H1 (cell line): Measurements from ENCODE around the gene VPS26B. TPM values are rescaled to one million over a fixed set of nuclear protein-coding genes. Genes with fewer than 3 reads are reported as not detected.

Experiments
- ASH2L ChIP-seq: fragments of 200-600, 300-600 bp; sonication (generic); IDR thresholded peaks from one replicate; pipeline ENCODE4 v1.7.1; 2017; ENCODE audit warnings: low read length
- EP300 ChIP-seq, 2 experiments: IDR thresholded peaks; 1 replicate in 1 of 2; 2 replicates in 1 of 2; pipeline ENCODE4 v1.6.1; 2011 to 2012; ENCODE audit warnings: low read depth in 2 of 2, low read length in 2 of 2, mild to moderate bottlenecking in 2 of 2, borderline replicate concordance in 1 of 2, inconsistent platforms in 1 of 2, moderate library complexity in 1 of 2
- EZH2 ChIP-seq: fragments of 200-600 bp; sonication (generic); IDR thresholded peaks from 2 replicates; pipeline ENCODE4 v1.7.1; 2012; ENCODE audit warnings: low read depth, mild to moderate bottlenecking, moderate library complexity, low read length, inconsistent platforms; ENCODE audit not compliant: severe bottlenecking
- GTF2F1 ChIP-seq: IDR thresholded peaks from 2 replicates; pipeline ENCODE4 v1.6.1; 2012; ENCODE audit warnings: low read depth, low read length, improper control_type of control experiment, borderline replicate concordance
- HDAC2 ChIP-seq, 2 experiments: fragments of 300-600 bp in 1 of 2; sonication (generic) in 1 of 2; IDR thresholded peaks; 2 replicates each; pipeline ENCODE4 v1.6.1; 2011 to 2012; ENCODE audit warnings: low read depth in 2 of 2, low read length in 2 of 2, mild to moderate bottlenecking in 2 of 2, moderate library complexity in 2 of 2, borderline replicate concordance in 1 of 2, inconsistent platforms in 1 of 2
- HDAC6 ChIP-seq: IDR thresholded peaks from one replicate; pipeline ENCODE4 v1.7.1; 2012; ENCODE audit warnings: low read depth, mild to moderate bottlenecking, inconsistent platforms, low read length, moderate library complexity
- JUN ChIP-seq: IDR thresholded peaks from 2 replicates; pipeline ENCODE4 v1.6.1; 2011; ENCODE audit warnings: low read depth, mild to moderate bottlenecking, improper control_type of control experiment, low read length
- NANOG ChIP-seq: IDR thresholded peaks from 2 replicates; pipeline ENCODE4 v1.6.1; 2011; ENCODE audit warnings: low read length, low read depth, mild to moderate bottlenecking, inconsistent platforms; ENCODE audit not compliant: insufficient read depth, poor library complexity, severe bottlenecking
- PHF8 ChIP-seq: fragments of 200-600 bp; sonication (generic); conservative IDR thresholded peaks from 2 replicates; pipeline ENCODE4 v1.7.1; 2012; ENCODE audit warnings: low read depth, mild to moderate bottlenecking, inconsistent platforms, low read length, moderate library complexity
- RAD21 ChIP-seq, 2 experiments: IDR thresholded peaks in 1 of 2; conservative IDR thresholded peaks in 1 of 2; 2 replicates each; pipeline ENCODE4 v1.6.1; 2011; ENCODE audit warnings: low read depth in 2 of 2, low read length in 2 of 2, improper control_type of control experiment in 1 of 2, inconsistent platforms in 1 of 2, mild to moderate bottlenecking in 1 of 2, moderate library complexity in 1 of 2
- RFX5 ChIP-seq: IDR thresholded peaks from 2 replicates; pipeline ENCODE4 v1.6.1; 2011; ENCODE audit warnings: low read depth, low read length, improper control_type of control experiment, borderline replicate concordance
- RXRA ChIP-seq: IDR thresholded peaks from 2 replicates; pipeline ENCODE4 v1.6.1; 2011; ENCODE audit warnings: low read depth, mild to moderate bottlenecking, low read length, moderate library complexity; ENCODE audit not compliant: insufficient read depth
- SIRT6 ChIP-seq: IDR thresholded peaks from one replicate; pipeline ENCODE4 v1.7.1; 2012; ENCODE audit warnings: low read length, inconsistent platforms
- SP1 ChIP-seq: IDR thresholded peaks from 2 replicates; pipeline ENCODE4 v1.6.1; 2011; ENCODE audit warnings: low read depth, low read length
- SP2 ChIP-seq: IDR thresholded peaks from 2 replicates; pipeline ENCODE4 v1.6.1; 2012; ENCODE audit warnings: mild to moderate bottlenecking, low read length, inconsistent platforms
- SP4 ChIP-seq: IDR thresholded peaks from 2 replicates; pipeline ENCODE4 v1.6.1; 2012; ENCODE audit warnings: low read length, inconsistent platforms
- SRF ChIP-seq: IDR thresholded peaks from 2 replicates; pipeline ENCODE4 v1.6.1; 2011; ENCODE audit warnings: mild to moderate bottlenecking, low read depth, low read length, moderate library complexity
- TAF7 ChIP-seq: optimal IDR thresholded peaks from 2 replicates; pipeline ENCODE3; 2011; ENCODE audit warnings: low read depth, mild to moderate bottlenecking, inconsistent platforms, low read length, moderate library complexity, borderline replicate concordance
- TCF12 ChIP-seq: IDR thresholded peaks from 2 replicates; pipeline ENCODE4 v1.6.1; 2011; ENCODE audit warnings: low read depth, mild to moderate bottlenecking, low read length
- polyA plus RNA-seq, 7 experiments: library from polyadenylated mRNA; depleted of rRNA in 3 of 7; stranded (reverse) in 5 of 7; unstranded in 2 of 7; fragments of >200 nt in 5 of 7; fragments of 200-250 nt in 2 of 7; gene quantifications; 1 replicate in 5 of 7; 2 replicates in 1 of 7; 4 replicates in 1 of 7; pipeline versions ENCODE4 v1.2.1 to v1.2.3, GENCODE V29; 2011 to 2013; ENCODE audit warnings: missing spikeins in 2 of 7, mixed read lengths in 2 of 7
- total RNA-seq: library from RNA; stranded (reverse); fragmentation: NEBNext Ultra II Directional; extraction: Animal tissue kit (Norgen Biotek cat#: 25700); gene quantifications from 2 replicates; pipeline ENCODE4 v1.2.1, GENCODE V29; 2021
- TF ChIP-seq, protein P1 (sequence below): IDR thresholded peaks from 2 replicates; pipeline ENCODE4 v1.6.1; 2012; ENCODE audit warnings: inconsistent platforms
- TF ChIP-seq, protein P2 (sequence below): IDR thresholded peaks from 2 replicates; pipeline ENCODE4 v1.6.1; 2012; ENCODE audit warnings: inconsistent platforms

Gene VPS26B
- total and polyA plus RNA-seq, 2 of the 8 experiments (the other 6 are each of a cell fraction or from before 2014, with no cell fraction given): 18.3 to 27.0 TPM

DNA sequence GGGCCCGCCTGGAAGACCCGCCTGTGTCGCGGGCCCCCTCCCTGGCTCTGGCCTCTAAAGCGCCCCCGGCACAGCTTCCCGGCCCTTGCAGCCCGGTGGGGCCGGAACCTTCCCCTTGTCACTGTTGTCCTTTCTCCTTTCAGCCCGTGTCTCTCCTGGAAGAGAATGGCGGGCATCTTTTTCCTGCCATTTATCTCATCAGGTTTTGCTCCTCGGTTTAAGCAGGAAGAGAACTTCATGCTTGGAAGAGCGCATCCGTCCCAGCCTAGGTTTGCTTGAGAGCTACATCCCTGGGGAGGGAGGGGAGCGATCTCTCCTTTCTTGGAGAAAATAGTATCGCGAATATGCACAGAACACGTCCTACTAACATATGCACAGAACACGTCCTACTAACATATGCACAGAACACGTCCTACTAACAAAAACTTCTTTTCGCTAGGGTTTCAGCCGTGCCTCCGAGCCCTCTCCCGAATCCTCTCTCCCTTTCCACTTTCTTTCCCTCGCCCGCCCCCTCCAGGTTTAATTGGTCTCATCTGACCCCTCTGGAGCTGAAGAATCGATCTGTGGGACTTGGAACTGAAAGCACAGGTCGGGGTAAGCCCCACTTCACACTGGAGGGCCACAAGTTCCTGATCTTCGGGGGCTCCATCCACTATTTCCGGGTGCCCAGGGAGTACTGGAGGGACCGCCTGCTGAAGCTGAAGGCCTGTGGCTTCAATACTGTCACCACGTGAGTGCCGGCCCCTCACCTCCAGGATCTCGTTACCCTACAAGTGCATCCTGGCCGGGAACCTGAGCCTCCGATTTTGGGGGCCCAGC, 52.9 kb downstream of the VPS26B start (continued):
- TF ChIP-seq, protein P1, sequence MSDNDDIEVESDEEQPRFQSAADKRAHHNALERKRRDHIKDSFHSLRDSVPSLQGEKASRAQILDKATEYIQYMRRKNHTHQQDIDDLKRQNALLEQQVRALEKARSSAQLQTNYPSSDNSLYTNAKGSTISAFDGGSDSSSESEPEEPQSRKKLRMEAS: peak; percentile 70
- TF ChIP-seq RFX5 (no peak), RAD21 (IDR thresholded peaks at IDR 0.05 in 1 of 2, conservative IDR thresholded peaks at IDR 0.05 in 1 of 2; ENCODE audit: low read depth in 2 of 2, low read length in 2 of 2) (peak; percentile 5 to 35; a peak in 2 of 4 replicates), SIRT6 (no peak), TAF7 (no peak), HDAC6 (no peak), SRF (no peak), HDAC2 (IDR thresholded peaks at IDR 0.05; ENCODE audit: borderline replicate concordance in 1 of 2, low read depth in 2 of 2, low read length in 2 of 2) (no peak), ASH2L (peak; percentile 42), SP2 (no peak), PHF8 (0 out of 2 replicates have a peak, but pooled peaks have one; percentile 12), EP300 (IDR thresholded peaks at IDR 0.05; ENCODE audit: borderline replicate concordance in 1 of 2, low read depth in 2 of 2, low read length in 2 of 2) (no peak), EZH2 (no peak), TCF12 (no peak), NANOG (no peak), RXRA (no peak), GTF2F1 (no peak), SP4 (no peak), SP1 (no peak), JUN (no peak)
- TF ChIP-seq, protein P2, sequence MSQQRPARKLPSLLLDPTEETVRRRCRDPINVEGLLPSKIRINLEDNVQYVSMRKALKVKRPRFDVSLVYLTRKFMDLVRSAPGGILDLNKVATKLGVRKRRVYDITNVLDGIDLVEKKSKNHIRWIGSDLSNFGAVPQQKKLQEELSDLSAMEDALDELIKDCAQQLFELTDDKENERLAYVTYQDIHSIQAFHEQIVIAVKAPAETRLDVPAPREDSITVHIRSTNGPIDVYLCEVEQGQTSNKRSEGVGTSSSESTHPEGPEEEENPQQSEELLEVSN: peak; percentile 67
